NCI-H774 (cell line): ENCODE results near the gene HIPK3.
"Not testable (repeated sequence)": the region's sequence is repeated elsewhere in the genome, so short reads cannot be mapped to it uniquely, and the experiment has no call there.

Source experiments
- DNase-seq: peaks from one replicate; lab custom pipeline; 2025; lab: John Stamatoyannopoulos, UW

HIPK3 gene

GRCh38 chr11:33257160-33257896 lies at the start of gene HIPK3:
Gene HIPK3 (plus strand): TSS chr11:33257381.
- DNase-seq = peak; percentile 84

- DNase-seq = no peak
Measured at GRCh38 chr11:33207408-33207985, 49.7 kb upstream of the HIPK3 start.

GRCh38 chr11:33208150-33208549 lies 49.0 kb upstream of the HIPK3 start:
- no peak for DNase-seq

- no peak for DNase-seq
Measured at GRCh38 chr11:33211153-33211552, 46.0 kb upstream of the HIPK3 start.

GRCh38 chr11:33211580-33211979 lies 45.6 kb upstream of the HIPK3 start:
- no peak for DNase-seq

- DNase-seq = no peak
Measured at GRCh38 chr11:33214187-33214586, 43.0 kb upstream of the HIPK3 start.

- DNase-seq = no peak
Measured at GRCh38 chr11:33214767-33215166, 42.4 kb upstream of the HIPK3 start.

GRCh38 chr11:33216676-33217075 lies 40.5 kb upstream of the HIPK3 start:
- not testable (repeated sequence) for DNase-seq

- peak; percentile 2 for DNase-seq
Measured at GRCh38 chr11:33222052-33222750, 35.0 kb upstream of the HIPK3 start.

- DNase-seq = no peak
Measured at GRCh38 chr11:33225371-33225770, 31.8 kb upstream of the HIPK3 start.

GRCh38 chr11:33227578-33228261 lies 29.5 kb upstream of the HIPK3 start:
- no peak for DNase-seq

GRCh38 chr11:33234397-33235190 lies 22.6 kb upstream of the HIPK3 start:
- DNase-seq = no peak

- no peak for DNase-seq
Measured at GRCh38 chr11:33237039-33237597, 20.1 kb upstream of the HIPK3 start.

- no peak for DNase-seq
Measured at GRCh38 chr11:33242575-33242974, 14.6 kb upstream of the HIPK3 start.

- DNase-seq = not testable (repeated sequence)
Measured at GRCh38 chr11:33243654-33244053, 13.5 kb upstream of the HIPK3 start.

- DNase-seq = no peak
Measured at GRCh38 chr11:33248416-33248971, 8.7 kb upstream of the HIPK3 start.

GRCh38 chr11:33256031-33256812 lies 959 bp upstream of the HIPK3 start:
- DNase-seq = peak; percentile 30

GRCh38 chr11:33256813-33257159 lies 395 bp upstream of the HIPK3 start:
- no peak for DNase-seq

- DNase-seq = peak; percentile 82
Measured at GRCh38 chr11:33257897-33258630, 883 bp downstream of the HIPK3 start.
